ENCODE data around the gene SPCS1. TPM values are rescaled to one million over a fixed set of nuclear protein-coding genes. Genes with fewer than 3 reads are reported as not detected.

The SPCS1 gene
- total and polyA plus RNA-seq, 9 of the 15 experiments (the other 6 are each of a cell fraction or from before 2014, with no cell fraction given) = 73.9 to 567 (median 127) TPM

DNA sequence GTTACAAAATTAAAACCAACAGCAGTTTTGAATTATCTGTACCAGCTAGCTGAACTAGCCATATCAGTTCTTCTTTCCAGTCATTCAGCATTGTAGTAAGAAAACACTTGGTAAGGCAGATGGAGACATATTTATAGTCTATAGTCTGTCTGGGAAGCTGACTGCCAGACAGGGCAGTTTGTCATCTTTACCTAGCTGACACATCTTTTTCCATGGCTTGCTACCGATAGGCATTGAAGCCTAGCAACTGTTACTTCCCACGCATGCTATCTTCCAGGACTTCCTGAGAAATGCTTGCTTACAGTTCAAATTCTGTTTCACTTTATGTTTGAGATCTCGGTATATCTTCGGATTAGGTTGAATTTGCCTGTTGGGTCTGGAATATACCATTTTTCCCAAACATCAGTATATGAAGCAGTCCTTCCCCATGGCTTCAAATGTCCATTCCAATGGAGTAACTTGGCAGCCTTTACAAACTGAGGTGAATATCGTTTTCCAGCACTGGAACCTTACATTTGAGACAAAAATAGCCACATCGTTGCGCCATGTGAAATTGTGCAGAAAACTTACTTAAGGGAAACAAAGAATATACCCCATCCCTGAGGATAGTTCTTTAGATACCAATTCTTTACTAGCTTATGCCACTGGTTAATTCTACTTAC lies 11.2 kb upstream of the SPCS1 start:
- Histone ChIP-seq H3K4me3 (no peak overlapping the region), H3K27ac (ENCODE audit: extremely low read depth, low read depth, low read length) (peak overlapping the region; percentile 7; the same call in 1 of the 3 replicates), H3K9me3 (replicated peaks; ENCODE audit: control insufficient read depth, insufficient read depth, low read depth, low read length) (no peaks in the 10 kb centered on the region), H3K79me2 (ENCODE audit: control insufficient read depth, insufficient read depth, low read length) (peaks cover 7% of the 10 kb centered on the region), H3K4me1 (replicated peaks in 1 of 2; ENCODE audit: control insufficient read depth in 2 of 2, insufficient read depth in 2 of 2, low read length in 2 of 2) (peaks cover 0 to 14% of the 10 kb centered on the region in 2 experiments; a peak in 2 of 5 replicates), H3K36me3 (ENCODE audit: control insufficient read depth, insufficient read depth, low read length) (peaks cover 84% of the 10 kb centered on the region), H3K27me3 (ENCODE audit: control insufficient read depth in 2 of 2, insufficient read depth in 2 of 2, low read length in 2 of 2) (no peaks in the 10 kb centered on the region), H3K9ac (ENCODE audit: insufficient read depth in 1 of 2, low read depth in 2 of 2, low read length in 2 of 2) (no peak overlapping the region), H2AFZ (ENCODE audit: low read depth, low read length) (no peak overlapping the region), H3K9me1 (ENCODE audit: control insufficient read depth, insufficient read depth, low read length) (no peaks in the 10 kb centered on the region), H3K4me2 (ENCODE audit: insufficient read depth, low read length) (no peak overlapping the region; the same call in 1 of the 2 replicates), H4K20me1 (replicated peaks; ENCODE audit: control insufficient read depth, insufficient read depth, low read length) (peaks cover 8% of the 10 kb centered on the region)
- 52% methylated on average over 7 of the region's 7 CpGs for WGBS (ENCODE audit: insufficient coverage, low coverage, missing lambda C conversion rate)
- intact Hi-C loops (cut with micrococcal nuclease) = no loop called here
- ChIA-PET CTCF (ENCODE audit: low intra/inter-chr PET ratio) (no interaction called here), POLR2A (interaction anchor here (1.0 to 1.3 kb wide), 2 partner anchors 9 to 10 kb away, joined by 3 read pairs; partner anchors contain the start of gene GNL3)
- DNase-seq (ENCODE audit: extremely low read depth in 1 of 4, low spot score in 3 of 4) (peak in 3 of 4 experiments; percentile 15 to 53 (median 23)), ATAC-seq (peak; percentile 50), FAIRE-seq (peak; percentile 90)
- in situ Hi-C loops (cut with MboI) = no loop called here
- BruUV-seq (replicated peaks) = TSS peak; percentile 70
- 0 out of 2 replicates have a peak, but pooled peaks have one; percentile 31 for TF ChIP-seq EGR1 (conservative IDR thresholded peaks at IDR 0.05)
- peak in 1 of 2 experiments; percentile 80; a peak in 2 of 4 replicates for TF ChIP-seq TBL1XR1 (IDR thresholded peaks at IDR 0.05; ENCODE audit: low read length in 2 of 2)
- peak; percentile 66 for TF ChIP-seq DPF2 (IDR thresholded peaks at IDR 0.05)
- TF ChIP-seq SOX6 (IDR thresholded peaks at IDR 0.05) = peak; percentile 75
- peak; percentile 35; the same call in 1 of the 2 replicates for TF ChIP-seq TAL1 (IDR thresholded peaks at IDR 0.05)
- TF ChIP-seq EP300 (IDR thresholded peaks at IDR 0.05; ENCODE audit: low read length) = peak; percentile 72; the same call in 1 of the 2 replicates
- TF ChIP-seq NBN (IDR thresholded peaks at IDR 0.05; ENCODE audit: low read depth) = no peak
- TF ChIP-seq, protein P1, sequence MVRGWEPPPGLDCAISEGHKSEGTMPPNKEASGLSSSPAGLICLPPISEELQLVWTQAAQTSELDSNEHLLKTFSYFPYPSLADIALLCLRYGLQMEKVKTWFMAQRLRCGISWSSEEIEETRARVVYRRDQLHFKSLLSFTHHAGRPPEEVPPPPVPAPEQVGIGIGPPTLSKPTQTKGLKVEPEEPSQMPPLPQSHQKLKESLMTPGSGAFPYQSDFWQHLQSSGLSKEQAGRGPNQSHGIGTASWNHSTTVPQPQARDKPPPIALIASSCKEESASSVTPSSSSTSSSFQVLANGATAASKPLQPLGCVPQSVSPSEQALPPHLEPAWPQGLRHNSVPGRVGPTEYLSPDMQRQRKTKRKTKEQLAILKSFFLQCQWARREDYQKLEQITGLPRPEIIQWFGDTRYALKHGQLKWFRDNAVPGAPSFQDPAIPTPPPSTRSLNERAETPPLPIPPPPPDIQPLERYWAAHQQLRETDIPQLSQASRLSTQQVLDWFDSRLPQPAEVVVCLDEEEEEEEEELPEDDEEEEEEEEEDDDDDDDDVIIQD (CRISPR knock-in tag; IDR thresholded peaks at IDR 0.05) = no peak
- peak; percentile 70 for TF ChIP-seq RFX1 (IDR thresholded peaks at IDR 0.05)
- peak; percentile 99 for TF ChIP-seq SMAD4 (CRISPR knock-in tag; conservative IDR thresholded peaks at IDR 0.05)
- peak; percentile 61 for TF ChIP-seq FOSL1 (tag; conservative IDR thresholded peaks at IDR 0.05)
- TF ChIP-seq SUPT5H (IDR thresholded peaks at IDR 0.05) = peak; percentile 55; the same call in 1 of the 2 replicates
- TF ChIP-seq ESRRB (CRISPR knock-in tag; IDR thresholded peaks at IDR 0.05; ENCODE audit: borderline replicate concordance) = no peak
- TF ChIP-seq MTA2 (IDR thresholded peaks at IDR 0.05; ENCODE audit: low read depth) = 0 out of 2 replicates have a peak, but pooled peaks have one; percentile 25
- TF ChIP-seq MAZ (CRISPR knock-in tag; conservative IDR thresholded peaks at IDR 0.05 in 1 of 2, IDR thresholded peaks at IDR 0.05 in 1 of 2) = 0 out of 4 replicates have a peak, but pooled peaks of 1 of the 2 experiments have one; percentile 23
- peak; percentile 30; the same call in 1 of the 2 replicates for TF ChIP-seq POLR2A (conservative IDR thresholded peaks at IDR 0.05)
- 0 out of 2 replicates have a peak, but pooled peaks have one; percentile 16 for TF ChIP-seq CBFA2T2 (conservative IDR thresholded peaks at IDR 0.05)
- peak; percentile 86 for TF ChIP-seq TCF3 (CRISPR knock-in tag; IDR thresholded peaks at IDR 0.05)
- TF ChIP-seq RBM17 (IDR thresholded peaks at IDR 0.05; ENCODE audit: borderline replicate concordance, low read depth, low read length) = no peak
- 0 out of 2 replicates have a peak, but pooled peaks have one; percentile 37 for TF ChIP-seq NFATC3 (IDR thresholded peaks at IDR 0.05)
- no peak for TF ChIP-seq ZFP36 (IDR thresholded peaks at IDR 0.05; ENCODE audit: low read depth, low read length, partially characterized antibody)
- TF ChIP-seq SMARCA4 (IDR thresholded peaks at IDR 0.05) = peak; percentile 61
- 0 out of 4 replicates have a peak, but pooled peaks of 1 of the 2 experiments have one; percentile 35 for TF ChIP-seq TEAD1 (CRISPR knock-in tag; IDR thresholded peaks at IDR 0.05)
- no peak for TF ChIP-seq ZC3H11A (IDR thresholded peaks at IDR 0.05; ENCODE audit: low read depth, low read length)
- TF ChIP-seq ZNF146 (CRISPR knock-in tag; IDR thresholded peaks at IDR 0.05; ENCODE audit: unreplicated experiment) = no peak
- no peak for TF ChIP-seq CAMTA2 (CRISPR knock-in tag; conservative IDR thresholded peaks at IDR 0.05)

Data from K562 (cell line).